Stimulated activated CD8-positive, alpha-beta memory T cell treated with anti-CD3 and anti-CD28 coated beads, Interleukin-7, amount 100 ng/mL, for 48 hours (primary cell): ENCODE results near the gene GRK3.

Experiments
- DNase-seq, 2 donors: peaks; one replicate each; pipeline ENCODE4 v3.0.0-alpha.2; 2020; ENCODE audit warnings: low read depth in 1 of 2; ENCODE audit errors: extremely low read depth in 1 of 2

GRK3 gene

DNA sequence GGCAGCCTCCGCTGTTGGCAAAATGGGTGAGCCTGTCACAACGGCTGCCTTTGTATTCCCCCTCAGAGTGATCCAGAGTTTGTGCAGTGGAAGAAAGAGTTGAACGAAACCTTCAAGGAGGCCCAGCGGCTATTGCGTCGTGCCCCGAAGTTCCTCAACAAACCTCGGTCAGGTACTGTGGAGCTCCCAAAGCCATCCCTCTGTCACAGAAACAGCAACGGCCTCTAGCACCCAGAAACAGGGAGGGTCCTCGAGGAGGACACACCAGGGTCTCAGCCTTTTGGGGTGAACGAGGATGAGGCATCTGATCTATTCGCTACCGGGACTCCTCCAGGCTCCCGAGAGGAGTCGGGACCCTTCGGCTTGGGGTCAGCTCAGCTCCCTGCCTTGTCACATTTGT, 157.7 kb downstream of the GRK3 start:
- no peak for DNase-seq

- DNase-seq = no peak
These were observed 158.2 kb downstream of the GRK3 start for GRCh38 chr22:25722626-25723025.

DNA sequence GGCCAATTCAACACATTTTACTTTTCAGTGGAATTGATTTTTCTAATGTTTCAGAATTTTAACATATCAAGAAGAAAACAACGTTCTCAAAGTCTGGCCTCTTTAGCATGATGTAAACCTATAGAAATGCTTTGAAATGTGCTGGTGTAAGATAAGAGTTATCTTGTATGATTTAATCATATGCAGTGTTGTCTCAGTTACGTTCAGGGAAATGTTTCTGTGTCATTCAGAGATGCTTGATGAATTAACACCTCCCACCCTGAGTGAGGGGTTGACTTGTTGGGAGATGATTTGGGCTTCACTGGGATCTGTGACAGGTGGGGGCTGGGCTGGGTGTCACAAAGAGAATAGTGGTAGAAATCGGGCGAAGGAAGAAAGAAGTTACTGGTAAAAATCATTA, 161.8 kb downstream of the GRK3 start:
- no peak for DNase-seq

GRCh38 chr22:25728071-25728470, 163.6 kb downstream of the GRK3 start:
- no peak for DNase-seq

DNA sequence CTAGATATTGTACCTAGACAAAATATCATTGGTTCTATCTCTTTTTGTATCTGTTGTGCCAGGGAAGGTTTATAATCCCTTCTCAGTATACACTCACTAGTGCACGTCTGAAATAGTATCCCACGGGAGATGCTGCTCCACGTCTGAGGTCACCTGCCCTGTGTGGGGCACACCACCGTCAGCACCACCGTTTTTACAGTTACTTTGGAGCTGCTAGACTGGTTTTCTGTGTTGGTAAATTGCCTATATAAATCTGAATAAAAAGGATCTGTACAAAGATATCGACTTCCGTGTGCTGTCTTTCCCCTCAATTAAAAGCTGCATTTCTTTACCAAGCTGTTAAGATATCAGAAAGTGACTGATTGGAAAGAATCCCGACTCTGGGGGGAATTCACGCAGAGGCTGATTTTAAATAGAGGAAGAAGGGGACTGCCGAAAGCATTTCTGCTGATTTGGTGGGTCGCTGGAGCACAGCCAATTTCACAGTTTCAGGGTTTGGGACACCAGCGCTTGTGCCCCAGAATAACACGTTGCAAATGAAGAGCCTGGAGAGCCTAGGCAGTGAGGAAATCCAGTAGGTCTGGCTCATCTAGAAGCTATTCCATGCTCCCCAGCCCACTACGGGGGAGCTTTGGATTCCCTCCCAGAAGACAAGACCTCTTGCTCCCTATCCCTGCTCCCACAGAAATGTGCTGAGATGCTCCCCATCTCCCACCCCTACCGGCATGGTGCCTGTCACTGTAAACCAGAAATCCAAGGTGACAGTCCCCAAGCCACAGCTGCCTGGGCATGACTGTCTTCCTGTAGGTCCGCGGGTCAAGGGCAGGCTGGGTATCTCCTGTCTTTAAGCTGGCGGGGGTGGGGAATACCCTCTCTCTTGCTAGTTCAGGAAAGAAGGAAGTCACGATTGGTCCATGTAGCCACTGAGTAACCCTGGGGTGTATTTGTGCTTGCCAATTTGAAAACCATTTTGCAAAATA, 164.8 kb downstream of the GRK3 start:
- DNase-seq = no peak

DNA sequence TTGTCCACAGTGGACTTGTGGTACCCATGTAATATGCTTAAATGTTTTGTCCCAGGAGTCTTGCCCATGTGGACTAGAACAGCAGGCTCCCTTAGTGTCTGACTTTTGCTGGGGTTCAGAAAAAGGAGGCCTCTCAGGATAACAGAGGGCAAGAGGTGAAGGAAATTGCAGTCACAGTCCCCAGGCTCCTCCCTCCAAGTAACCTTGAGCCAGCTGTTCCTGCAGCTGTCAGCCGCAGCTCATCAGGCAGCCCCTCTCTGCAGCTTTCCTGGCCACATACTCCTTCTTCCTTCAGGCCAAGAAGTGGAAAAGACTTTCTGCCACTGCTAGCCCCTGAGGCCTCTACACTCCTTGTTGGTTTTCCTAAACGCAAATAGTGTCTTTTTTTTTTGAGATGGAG, 171.2 kb downstream of the GRK3 start:
- DNase-seq = no peak

- peak; percentile 25 to 65 for DNase-seq
These were observed 172.0 kb downstream of the GRK3 start for GRCh38 chr22:25736378-25737011.

DNA sequence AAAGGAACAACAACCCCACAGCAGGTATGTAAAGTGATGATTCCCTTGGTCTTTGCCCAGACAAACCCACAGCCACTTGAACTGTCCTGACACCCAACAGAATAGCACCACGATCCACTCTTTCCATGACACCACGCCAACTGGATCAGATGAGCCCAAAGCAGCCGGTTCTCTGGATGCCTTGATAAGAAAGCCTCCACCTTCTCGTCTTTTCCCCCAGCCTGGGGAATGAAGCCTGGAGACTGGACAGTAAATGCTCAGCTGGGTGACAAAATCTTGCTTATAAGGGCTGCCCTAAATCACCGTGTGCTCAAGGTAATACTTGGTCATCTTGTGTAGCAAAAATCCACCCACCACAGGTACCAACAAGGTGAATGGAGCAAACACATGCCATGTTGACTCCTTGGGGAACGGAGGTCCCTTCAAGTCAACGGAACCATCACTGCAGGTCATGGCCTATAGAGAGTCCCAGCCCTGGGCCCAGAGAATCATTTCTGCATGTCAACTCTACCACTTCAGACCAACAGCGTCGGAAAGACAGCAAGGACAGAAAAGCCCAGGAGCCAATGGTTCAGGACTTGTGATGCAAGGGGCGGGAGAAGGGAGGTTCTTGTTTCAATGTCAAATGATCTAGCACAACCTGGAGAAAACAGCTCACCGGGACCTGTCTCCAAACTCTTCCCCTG, 175.3 kb downstream of the GRK3 start:
- DNase-seq = no peak

- no peak for DNase-seq
These were observed 177.5 kb downstream of the GRK3 start, which contains the start of gene MYO18B for GRCh38 chr22:25741692-25742626. MYO18B (plus strand) TSS chr22:25742188; CDS start chr22:25761093, 18,905 bp downstream.

DNA sequence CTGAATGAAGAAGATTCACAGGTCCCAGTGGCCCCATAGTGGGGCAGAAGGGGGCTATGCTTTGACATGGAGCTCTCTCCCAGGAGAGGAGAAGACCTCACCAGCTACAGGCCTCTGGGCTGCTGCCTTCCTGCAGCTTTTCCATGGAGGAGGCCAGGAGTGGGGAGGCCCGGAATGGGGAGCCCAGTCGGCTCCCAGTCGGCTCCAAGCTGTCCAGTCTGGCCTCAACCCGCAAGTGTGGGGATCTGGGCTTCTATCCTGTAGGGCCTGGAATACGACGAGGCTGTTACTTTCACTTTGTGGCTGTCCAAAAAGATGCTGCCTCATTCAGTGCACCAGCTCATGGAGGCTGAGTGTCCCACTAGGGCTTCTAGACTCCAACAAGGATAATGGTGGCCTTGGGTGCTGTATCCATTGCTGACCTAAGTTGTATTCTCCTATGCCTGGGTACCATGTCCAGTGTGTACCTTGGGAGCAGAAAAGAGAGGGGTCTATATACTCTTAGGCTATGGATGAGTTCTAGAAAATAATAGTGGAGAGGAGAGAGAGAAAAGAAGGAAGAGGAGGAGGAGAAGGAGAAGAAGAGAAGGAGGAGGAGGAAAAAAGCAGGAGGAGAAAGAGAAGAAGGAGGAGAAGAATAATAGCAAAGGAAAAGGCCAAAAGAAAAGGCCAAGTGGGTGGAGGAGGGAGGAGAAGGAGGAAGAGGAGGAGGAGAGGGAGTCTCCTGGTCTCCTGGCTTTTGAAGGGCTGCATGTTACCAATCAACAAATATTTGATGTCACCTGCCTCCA, 178.6 kb downstream of the GRK3 start:
- no peak for DNase-seq

DNA sequence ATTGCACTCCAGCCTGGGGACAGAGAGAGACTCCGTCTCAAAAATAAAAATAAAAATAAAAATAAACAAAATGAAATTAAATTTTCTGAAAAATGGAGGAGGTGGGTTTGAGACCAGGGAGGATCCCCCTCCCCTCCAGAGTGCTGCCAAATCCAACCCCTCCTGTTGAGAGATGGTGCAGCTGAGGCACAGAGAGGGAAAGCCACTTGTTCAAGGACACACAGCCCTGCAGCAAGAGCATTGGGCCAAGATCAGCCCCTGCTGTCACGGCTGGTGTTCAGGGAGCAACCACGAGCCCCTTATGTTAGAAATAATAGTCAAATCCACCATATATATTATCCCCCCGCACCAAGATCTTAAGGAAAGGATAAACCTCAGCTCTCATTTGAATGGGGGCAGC, 180.2 kb downstream of the GRK3 start:
- DNase-seq = no peak

- DNase-seq = no peak
These were observed 181.0 kb downstream of the GRK3 start for GRCh38 chr22:25745341-25746011.

DNA sequence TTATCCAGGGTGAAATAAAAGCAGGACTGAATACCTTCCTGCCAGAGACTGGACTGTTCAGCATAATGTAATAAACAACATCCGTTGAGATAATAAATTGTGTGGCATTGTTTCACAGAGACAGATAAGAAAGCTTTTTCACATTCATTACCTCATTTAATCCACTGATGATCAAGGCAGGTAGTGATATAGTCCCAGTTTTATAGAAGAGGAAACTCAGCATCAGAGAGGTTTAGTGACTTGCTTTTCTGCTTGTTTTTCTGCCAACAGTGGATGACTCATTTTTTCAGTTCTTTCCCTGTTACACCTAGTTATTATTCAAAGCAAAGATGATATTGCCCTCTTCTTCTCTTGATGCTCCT, 181.5 kb downstream of the GRK3 start:
- DNase-seq = no peak

GRCh38 chr22:25747245-25747944, 182.9 kb downstream of the GRK3 start:
- DNase-seq = no peak

DNA sequence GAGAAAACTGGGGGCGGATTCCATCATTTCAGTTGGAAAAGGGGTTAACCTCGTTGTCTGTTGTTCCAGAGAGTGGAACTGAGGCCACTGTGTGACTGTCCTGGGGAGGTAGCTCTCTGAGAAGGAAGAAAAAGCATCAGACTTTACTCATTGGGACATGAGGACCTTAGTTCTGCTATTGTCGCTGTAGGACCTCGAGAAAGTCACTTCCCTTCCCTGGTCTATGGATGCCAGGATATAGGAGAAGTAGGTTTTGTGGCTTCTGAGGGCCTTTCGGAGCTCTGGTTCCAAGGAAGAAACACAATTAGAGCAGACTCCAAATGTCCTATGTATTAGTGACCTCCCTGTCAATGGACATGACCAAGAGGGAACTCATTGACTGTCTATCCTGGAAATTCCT, 183.7 kb downstream of the GRK3 start:
- no peak for DNase-seq

- no peak for DNase-seq
These were observed 184.2 kb downstream of the GRK3 start for GRCh38 chr22:25748704-25749103.

DNA sequence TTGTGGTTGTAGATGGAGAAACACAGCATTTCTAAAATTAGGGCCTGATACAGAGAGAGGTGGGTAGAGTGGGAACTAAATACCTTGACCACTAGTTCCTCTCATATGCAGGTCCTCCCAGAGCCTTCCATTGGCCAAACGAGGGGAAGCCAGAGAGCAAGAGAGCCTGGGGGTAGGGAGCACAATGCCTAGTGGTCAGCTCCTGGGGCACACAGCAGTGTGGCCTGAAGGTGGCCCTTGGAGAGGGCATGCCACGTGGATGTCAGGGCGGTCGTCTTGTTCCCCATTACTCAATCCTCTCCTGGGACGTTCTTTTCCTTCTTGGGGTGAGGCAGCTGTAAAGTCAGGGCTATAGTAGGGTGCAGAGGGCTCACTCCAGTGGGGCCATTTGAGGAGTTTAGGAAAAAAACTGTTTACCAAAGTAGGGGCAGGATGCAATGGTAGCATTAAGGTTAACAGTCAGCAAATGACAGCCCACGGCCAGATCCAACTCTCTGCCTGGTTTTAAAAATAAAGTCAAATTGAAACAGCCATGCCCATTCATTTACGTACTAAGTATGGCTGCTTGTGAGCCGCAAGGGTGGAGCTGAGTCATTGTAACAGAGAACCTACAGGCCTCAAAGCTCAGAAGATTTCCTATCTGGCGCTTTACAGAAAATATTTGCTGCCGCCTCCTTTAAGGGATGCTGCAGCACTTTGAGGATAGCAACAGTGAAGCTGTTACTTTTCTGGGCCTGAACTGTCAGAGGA, 185.1 kb downstream of the GRK3 start:
- DNase-seq = peak; percentile 17 to 60
